BE2C (cell line): ENCODE data around the gene WWC2.

Source experiments
- DNase-seq: peaks from one replicate; pipeline ENCODE4 v3.0.0-alpha.2; 2020
- H3K27me3 ChIP-seq: fragments of 250-450 bp; sonication (Bioruptor Pico); 2 replicates; pipeline ENCODE4 v1.5.1; 2020; ENCODE audit warnings: mild to moderate bottlenecking
- H3K36me3 ChIP-seq: fragments of 250-450 bp; sonication (Bioruptor Pico); 2 replicates; pipeline ENCODE4 v1.5.1; 2020; ENCODE audit warnings: mild to moderate bottlenecking
- H3K4me1 ChIP-seq: fragments of 250-450 bp; sonication (Bioruptor Pico); 2 replicates; pipeline ENCODE4 v1.5.1; 2020
- H3K4me3 ChIP-seq: 2 replicates; pipeline ENCODE4 v1.5.1; 2011; ENCODE audit warnings: low read depth, low read length
- H3K9me3 ChIP-seq: fragments of 250-450 bp; sonication (Bioruptor Pico); 2 replicates; pipeline ENCODE4 v1.5.1; 2020
- TF ChIP-seq, protein P1 (sequence below): IDR thresholded peaks from 2 replicates; pipeline ENCODE4 v1.5.1; 2012; ENCODE audit warnings: mild to moderate bottlenecking, low read depth, low read length

WWC2 gene

DNA sequence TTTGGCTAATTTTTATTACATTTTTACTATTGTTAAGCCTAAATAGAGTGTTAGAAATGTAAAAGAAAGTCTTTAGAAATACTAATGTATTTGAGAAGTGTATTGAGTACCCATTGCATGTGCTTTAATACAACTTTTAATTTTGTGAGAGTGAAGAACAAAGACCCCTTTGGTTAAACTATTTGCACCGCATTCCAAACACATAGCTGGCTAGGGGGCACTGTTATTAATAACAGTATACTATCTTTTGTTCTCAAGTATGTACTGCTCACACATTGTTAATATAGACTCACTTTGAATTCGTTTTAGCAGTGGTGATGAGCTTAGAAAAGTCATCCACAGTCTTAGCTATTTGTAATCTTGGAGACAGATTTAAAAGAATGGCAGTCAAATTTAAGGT is 114.9 kb downstream of the WWC2 start:
- Histone ChIP-seq H3K9me3 (no peaks in the 10 kb centered on the region), H3K27me3 (no peaks in the 10 kb centered on the region), H3K4me3 (no peak overlapping the region), H3K4me1 (no peaks in the 10 kb centered on the region), H3K36me3 (no peaks in the 10 kb centered on the region; the same call in 1 of the 2 replicates)
- no peak for DNase-seq
- TF ChIP-seq, protein P1, sequence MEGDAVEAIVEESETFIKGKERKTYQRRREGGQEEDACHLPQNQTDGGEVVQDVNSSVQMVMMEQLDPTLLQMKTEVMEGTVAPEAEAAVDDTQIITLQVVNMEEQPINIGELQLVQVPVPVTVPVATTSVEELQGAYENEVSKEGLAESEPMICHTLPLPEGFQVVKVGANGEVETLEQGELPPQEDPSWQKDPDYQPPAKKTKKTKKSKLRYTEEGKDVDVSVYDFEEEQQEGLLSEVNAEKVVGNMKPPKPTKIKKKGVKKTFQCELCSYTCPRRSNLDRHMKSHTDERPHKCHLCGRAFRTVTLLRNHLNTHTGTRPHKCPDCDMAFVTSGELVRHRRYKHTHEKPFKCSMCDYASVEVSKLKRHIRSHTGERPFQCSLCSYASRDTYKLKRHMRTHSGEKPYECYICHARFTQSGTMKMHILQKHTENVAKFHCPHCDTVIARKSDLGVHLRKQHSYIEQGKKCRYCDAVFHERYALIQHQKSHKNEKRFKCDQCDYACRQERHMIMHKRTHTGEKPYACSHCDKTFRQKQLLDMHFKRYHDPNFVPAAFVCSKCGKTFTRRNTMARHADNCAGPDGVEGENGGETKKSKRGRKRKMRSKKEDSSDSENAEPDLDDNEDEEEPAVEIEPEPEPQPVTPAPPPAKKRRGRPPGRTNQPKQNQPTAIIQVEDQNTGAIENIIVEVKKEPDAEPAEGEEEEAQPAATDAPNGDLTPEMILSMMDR, result no peak

DNA sequence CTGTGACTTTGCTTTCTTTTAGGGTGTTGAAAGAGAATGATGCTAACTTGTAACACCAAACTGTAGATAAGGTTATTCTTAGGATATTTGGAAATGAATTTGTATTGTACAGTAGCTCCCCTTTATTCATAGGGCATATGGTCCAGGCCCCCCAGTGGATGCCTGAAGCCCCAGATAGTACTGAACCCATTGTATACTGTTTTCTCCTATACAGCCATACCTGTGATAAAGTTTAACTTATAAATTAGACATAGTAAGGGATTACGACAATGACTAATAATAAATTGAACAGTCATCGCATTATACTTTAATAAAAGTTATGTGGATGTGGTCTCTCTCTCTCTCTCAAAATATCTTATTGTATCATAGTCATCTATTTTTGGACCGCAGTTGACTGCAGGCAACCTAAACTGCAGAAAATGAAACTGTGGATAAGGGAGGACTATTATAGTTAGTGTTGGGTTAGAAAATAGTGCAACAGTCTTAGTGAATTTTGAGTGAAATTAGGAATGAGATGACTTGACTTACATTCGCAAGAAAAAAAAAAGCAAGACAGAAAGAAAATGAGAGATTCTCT is 115.9 kb downstream of the WWC2 start:
- Histone ChIP-seq H3K27me3 (no peaks in the 10 kb centered on the region), H3K9me3 (no peaks in the 10 kb centered on the region), H3K36me3 (no peaks in the 10 kb centered on the region; the same call in 1 of the 2 replicates), H3K4me1 (no peaks in the 10 kb centered on the region), H3K4me3 (no peak overlapping the region)
- DNase-seq, result no peak
- TF ChIP-seq, protein P1, result no peak

DNA sequence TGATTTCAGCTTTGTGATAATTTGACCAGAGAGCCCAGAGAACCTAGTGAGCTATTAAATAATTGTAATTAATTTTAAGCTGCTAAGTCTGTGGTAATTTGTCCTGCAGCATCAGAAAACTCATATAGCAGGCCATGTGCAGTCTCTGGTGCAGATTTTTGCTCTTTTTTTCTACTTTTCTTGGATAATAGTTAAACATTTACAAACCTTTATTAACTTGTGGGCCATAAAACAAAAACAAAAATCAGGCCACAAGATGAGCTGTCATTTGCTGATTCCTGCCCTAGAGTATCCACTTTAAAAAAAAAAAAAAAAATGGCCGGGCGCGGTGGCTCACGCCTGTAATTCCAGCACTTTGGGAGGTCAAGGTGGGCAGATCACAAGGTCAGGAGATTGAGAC is 121.2 kb downstream of the WWC2 start:
- Histone ChIP-seq H3K4me1 (no peaks in the 10 kb centered on the region), H3K36me3 (no peaks in the 10 kb centered on the region), H3K9me3 (no peaks in the 10 kb centered on the region), H3K4me3 (no peak overlapping the region), H3K27me3 (no peaks in the 10 kb centered on the region)
- TF ChIP-seq, protein P1, result no peak
- no peak for DNase-seq

DNA sequence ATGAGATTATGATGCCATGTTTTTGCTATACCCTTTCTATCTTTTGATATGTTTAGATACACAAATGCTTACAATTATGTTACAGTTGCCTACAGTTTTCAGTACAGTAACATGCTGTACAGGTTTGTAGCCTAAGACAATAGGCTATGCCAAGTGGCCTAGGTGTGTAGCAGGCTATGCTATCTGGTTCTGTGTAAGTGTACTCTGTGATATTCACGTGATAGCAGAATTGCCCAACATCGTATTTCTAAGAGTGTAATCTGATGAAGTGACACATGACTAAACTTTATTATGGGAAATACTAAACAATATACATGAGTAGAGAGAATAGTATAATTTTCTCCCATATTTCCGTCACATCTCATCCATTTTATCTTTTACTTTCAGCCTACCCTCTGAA is 124.0 kb downstream of the WWC2 start:
- TF ChIP-seq, protein P1, result no peak
- Histone ChIP-seq H3K4me3 (no peak overlapping the region), H3K27me3 (no peaks in the 10 kb centered on the region), H3K9me3 (no peaks in the 10 kb centered on the region), H3K36me3 (no peaks in the 10 kb centered on the region), H3K4me1 (no peaks in the 10 kb centered on the region)
- DNase-seq, result no peak

DNA sequence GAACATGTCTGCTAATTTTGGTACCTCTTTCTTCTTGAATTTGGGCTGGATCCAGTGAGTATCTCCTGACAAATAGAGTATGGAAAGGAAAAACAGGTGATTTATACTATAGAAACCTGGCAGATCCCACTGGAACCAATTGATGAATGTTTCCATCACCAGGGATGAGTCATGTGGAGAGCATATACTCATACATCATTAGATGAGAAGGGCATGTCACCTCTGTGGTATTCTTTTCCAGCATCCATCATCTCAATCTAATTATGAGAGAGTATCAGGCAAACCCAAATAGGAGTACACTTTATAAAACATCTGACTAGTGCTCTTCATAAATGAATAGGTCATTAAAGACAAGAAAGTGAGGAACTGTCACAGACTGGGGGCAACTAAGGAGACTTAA is 130.3 kb downstream of the WWC2 start:
- Histone ChIP-seq H3K36me3 (no peaks in the 10 kb centered on the region), H3K4me1 (no peaks in the 10 kb centered on the region)
- DNase-seq, result no peak

DNA sequence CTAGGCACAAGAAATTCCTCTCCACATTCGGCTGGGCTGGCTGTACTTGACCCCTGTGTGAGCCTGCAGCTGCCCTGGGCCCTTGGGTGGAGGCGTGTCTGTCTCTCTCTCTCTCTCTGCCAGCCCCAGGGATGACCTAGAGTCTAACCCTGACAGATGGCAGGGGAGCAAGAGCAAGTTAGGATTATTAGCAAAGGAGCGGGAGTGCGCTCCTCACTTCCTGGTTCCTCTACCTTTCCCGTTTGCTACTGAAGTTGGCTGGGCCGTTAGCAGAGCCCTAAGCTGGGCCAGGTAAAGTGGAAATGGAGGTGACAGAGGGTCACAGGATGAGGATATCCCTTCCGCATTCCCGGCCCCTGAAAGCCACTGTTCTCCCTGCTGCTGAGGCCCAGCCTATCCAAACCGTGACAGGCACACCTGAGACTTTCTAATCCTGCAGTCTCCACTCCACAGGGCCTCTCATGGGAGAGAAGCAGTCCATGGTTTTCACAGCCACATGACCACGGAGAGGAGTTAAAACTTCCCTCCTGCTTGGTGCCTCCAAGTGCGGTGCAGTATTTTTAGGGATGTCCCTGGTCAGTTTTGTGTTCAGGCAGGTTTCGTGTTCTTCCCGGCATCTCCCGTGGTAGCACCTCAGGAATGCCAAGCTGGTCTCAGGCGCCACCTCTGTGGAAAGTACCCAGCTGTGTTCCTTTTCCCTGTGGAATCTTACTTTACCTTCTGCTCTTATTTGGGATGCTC is 141.7 kb downstream of the WWC2 start:
- TF ChIP-seq, protein P1, result no peak
- Histone ChIP-seq H3K4me3 (no peak overlapping the region), H3K4me1 (peaks cover 19% of the 10 kb centered on the region), H3K27me3 (no peaks in the 10 kb centered on the region), H3K36me3 (0 out of 2 replicates have a peak, but pooled peaks cover 3% of the 10 kb centered on the region), H3K9me3 (no peaks in the 10 kb centered on the region)
- no peak for DNase-seq

More for the DNA sequence above, 130.3 kb downstream of the WWC2 start:
- Histone ChIP-seq H3K4me3 (no peak overlapping the region), H3K27me3 (no peaks in the 10 kb centered on the region), H3K9me3 (no peaks in the 10 kb centered on the region)
- TF ChIP-seq, protein P1, result no peak
